ENCODE results near the gene ZBTB45. TPM values are rescaled to one million over a fixed set of nuclear protein-coding genes. Genes with fewer than 3 reads are reported as not detected.

The ZBTB45 gene
- total RNA-seq, 1 experiment from 2014 or later = 12.0 TPM

DNA sequence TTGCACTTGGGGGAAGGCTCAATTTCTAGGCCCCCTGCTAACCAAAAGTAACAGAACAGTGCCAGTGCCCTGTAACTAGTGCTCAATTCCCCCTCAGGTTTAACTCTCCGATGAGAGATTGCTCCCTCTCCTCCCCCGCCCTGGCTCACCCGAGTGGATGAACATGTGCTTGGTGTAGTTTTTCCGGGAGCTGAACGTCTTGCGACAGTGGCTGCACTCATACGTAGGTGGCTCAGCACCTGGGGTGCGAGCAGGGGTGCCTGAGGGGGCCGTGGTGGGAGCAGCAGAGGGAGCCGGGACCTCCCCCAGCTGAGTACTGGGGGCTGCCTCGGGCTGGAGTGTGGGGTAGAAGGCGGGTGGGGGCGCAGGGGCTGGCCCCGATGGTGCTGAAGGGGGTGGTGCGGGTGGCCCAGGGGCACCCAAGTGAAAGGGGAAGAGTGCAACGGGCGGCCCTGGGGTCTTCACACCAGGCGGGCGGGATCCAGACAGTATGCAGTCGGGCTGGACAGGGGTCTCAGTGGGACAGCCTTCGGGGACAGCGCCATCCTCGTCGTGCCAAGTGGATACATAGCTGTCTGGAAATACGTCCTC is 3.3 kb downstream of the ZBTB45 start:
- no peaks in the 10 kb centered on the region for H3K27me3 ChIP-seq (ENCODE audit: insufficient read depth, low read length)
- ChIA-PET RAD21 (ENCODE audit: low non-redundant PET in 1 of 2, low total read pairs in 2 of 2, uncharacterized antibody in 2 of 2, unreplicated experiment in 2 of 2) (no interaction called here), CTCF (interaction anchor here (1.1 kb wide), 1 partner anchor 30 kb away, joined by 3 read pairs; no protein-coding TSS in a partner anchor), POLR2A (no interaction called here)
- H3K4me1 ChIP-seq (ENCODE audit: control insufficient read depth in 1 of 2, insufficient read depth in 2 of 2, low read length in 2 of 2) = peaks cover 12 to 41% of the 10 kb centered on the region in 2 experiments
- no peaks in the 10 kb centered on the region for H3K9me2 ChIP-seq (ENCODE audit: insufficient read depth)
- no TSS peak for BruUV-seq (replicated peaks)
- no peak overlapping the region for H3K4me3 ChIP-seq (replicated peaks in 1 of 2; ENCODE audit: low read depth in 1 of 2, low read length in 2 of 2)
- no peak for DNase-seq (ENCODE audit: low read depth, low spot score)
- no peaks in the 10 kb centered on the region for H3K9me3 ChIP-seq (ENCODE audit: control insufficient read depth in 1 of 2, insufficient read depth in 1 of 2, low read depth in 1 of 2, low read length in 2 of 2)
- H3K27ac ChIP-seq (ENCODE audit: low read depth, low read length) = peak overlapping the region; percentile 80; the same call in 1 of the 2 replicates
- ATAC-seq = no peak
- peaks cover 2 to 17% of the 10 kb centered on the region in 2 experiments; a peak in 2 of 4 replicates for H3K36me3 ChIP-seq (ENCODE audit: control insufficient read depth in 1 of 2, insufficient read depth in 2 of 2, low read length in 2 of 2)
- peaks cover 51% of the 10 kb centered on the region for H3K79me2 ChIP-seq (ENCODE audit: insufficient read depth, low read length)
- H2AFZ ChIP-seq (ENCODE audit: low read depth, low read length, poor library complexity, severe bottlenecking) = no peak overlapping the region
- H3K9ac ChIP-seq (ENCODE audit: low read length) = no peak overlapping the region
- intact Hi-C loops (cut with micrococcal nuclease) = loop anchor here (5.0 kb wide), 2 partner anchors 189 to 299 kb away; partner anchors contain the start of gene ZSCAN22
- no peaks in the 10 kb centered on the region for H4K20me1 ChIP-seq (ENCODE audit: insufficient read depth)
- H3K4me2 ChIP-seq (ENCODE audit: low read length) = no peak overlapping the region
- TF ChIP-seq SRF (IDR thresholded peaks at IDR 0.05; ENCODE audit: low read depth) (no peak), EZH2phosphoT487 (IDR thresholded peaks at IDR 0.05; ENCODE audit: borderline replicate concordance) (no peak), ZNF274 (IDR thresholded peaks at IDR 0.05; ENCODE audit: low read depth, low read length) (no peak), EGR1 (IDR thresholded peaks at IDR 0.05; ENCODE audit: low read depth) (no peak), JUND (IDR thresholded peaks at IDR 0.05) (no peak), RAD21 (IDR thresholded peaks at IDR 0.05; ENCODE audit: low read depth) (no peak), ELF1 (IDR thresholded peaks at IDR 0.05; ENCODE audit: borderline replicate concordance, low read depth) (no peak), CEBPB (IDR thresholded peaks at IDR 0.05; ENCODE audit: low read depth) (no peak), SIN3A (IDR thresholded peaks at IDR 0.05; ENCODE audit: low read depth) (no peak), CBX3 (IDR thresholded peaks at IDR 0.05; ENCODE audit: low read depth) (no peak), ZFX (IDR thresholded peaks at IDR 0.05) (no peak), YY1 (IDR thresholded peaks at IDR 0.05; ENCODE audit: extremely low read depth, insufficient replicate concordance, low read depth, low read length) (no peak)
- TF ChIP-seq, protein P1, sequence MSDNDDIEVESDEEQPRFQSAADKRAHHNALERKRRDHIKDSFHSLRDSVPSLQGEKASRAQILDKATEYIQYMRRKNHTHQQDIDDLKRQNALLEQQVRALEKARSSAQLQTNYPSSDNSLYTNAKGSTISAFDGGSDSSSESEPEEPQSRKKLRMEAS (IDR thresholded peaks at IDR 0.05) = no peak
- TF ChIP-seq, protein P2, sequence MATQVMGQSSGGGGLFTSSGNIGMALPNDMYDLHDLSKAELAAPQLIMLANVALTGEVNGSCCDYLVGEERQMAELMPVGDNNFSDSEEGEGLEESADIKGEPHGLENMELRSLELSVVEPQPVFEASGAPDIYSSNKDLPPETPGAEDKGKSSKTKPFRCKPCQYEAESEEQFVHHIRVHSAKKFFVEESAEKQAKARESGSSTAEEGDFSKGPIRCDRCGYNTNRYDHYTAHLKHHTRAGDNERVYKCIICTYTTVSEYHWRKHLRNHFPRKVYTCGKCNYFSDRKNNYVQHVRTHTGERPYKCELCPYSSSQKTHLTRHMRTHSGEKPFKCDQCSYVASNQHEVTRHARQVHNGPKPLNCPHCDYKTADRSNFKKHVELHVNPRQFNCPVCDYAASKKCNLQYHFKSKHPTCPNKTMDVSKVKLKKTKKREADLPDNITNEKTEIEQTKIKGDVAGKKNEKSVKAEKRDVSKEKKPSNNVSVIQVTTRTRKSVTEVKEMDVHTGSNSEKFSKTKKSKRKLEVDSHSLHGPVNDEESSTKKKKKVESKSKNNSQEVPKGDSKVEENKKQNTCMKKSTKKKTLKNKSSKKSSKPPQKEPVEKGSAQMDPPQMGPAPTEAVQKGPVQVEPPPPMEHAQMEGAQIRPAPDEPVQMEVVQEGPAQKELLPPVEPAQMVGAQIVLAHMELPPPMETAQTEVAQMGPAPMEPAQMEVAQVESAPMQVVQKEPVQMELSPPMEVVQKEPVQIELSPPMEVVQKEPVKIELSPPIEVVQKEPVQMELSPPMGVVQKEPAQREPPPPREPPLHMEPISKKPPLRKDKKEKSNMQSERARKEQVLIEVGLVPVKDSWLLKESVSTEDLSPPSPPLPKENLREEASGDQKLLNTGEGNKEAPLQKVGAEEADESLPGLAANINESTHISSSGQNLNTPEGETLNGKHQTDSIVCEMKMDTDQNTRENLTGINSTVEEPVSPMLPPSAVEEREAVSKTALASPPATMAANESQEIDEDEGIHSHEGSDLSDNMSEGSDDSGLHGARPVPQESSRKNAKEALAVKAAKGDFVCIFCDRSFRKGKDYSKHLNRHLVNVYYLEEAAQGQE (IDR thresholded peaks at IDR 0.05; ENCODE audit: low read depth) = no peak
- TF ChIP-seq, protein P3, sequence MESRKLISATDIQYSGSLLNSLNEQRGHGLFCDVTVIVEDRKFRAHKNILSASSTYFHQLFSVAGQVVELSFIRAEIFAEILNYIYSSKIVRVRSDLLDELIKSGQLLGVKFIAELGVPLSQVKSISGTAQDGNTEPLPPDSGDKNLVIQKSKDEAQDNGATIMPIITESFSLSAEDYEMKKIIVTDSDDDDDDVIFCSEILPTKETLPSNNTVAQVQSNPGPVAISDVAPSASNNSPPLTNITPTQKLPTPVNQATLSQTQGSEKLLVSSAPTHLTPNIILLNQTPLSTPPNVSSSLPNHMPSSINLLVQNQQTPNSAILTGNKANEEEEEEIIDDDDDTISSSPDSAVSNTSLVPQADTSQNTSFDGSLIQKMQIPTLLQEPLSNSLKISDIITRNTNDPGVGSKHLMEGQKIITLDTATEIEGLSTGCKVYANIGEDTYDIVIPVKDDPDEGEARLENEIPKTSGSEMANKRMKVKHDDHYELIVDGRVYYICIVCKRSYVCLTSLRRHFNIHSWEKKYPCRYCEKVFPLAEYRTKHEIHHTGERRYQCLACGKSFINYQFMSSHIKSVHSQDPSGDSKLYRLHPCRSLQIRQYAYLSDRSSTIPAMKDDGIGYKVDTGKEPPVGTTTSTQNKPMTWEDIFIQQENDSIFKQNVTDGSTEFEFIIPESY (IDR thresholded peaks at IDR 0.05; ENCODE audit: extremely low read depth, insufficient replicate concordance, low read length) = no peak
- TF ChIP-seq, protein P4, sequence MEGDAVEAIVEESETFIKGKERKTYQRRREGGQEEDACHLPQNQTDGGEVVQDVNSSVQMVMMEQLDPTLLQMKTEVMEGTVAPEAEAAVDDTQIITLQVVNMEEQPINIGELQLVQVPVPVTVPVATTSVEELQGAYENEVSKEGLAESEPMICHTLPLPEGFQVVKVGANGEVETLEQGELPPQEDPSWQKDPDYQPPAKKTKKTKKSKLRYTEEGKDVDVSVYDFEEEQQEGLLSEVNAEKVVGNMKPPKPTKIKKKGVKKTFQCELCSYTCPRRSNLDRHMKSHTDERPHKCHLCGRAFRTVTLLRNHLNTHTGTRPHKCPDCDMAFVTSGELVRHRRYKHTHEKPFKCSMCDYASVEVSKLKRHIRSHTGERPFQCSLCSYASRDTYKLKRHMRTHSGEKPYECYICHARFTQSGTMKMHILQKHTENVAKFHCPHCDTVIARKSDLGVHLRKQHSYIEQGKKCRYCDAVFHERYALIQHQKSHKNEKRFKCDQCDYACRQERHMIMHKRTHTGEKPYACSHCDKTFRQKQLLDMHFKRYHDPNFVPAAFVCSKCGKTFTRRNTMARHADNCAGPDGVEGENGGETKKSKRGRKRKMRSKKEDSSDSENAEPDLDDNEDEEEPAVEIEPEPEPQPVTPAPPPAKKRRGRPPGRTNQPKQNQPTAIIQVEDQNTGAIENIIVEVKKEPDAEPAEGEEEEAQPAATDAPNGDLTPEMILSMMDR (IDR thresholded peaks at IDR 0.05 in 2 of 3, conservative IDR thresholded peaks at IDR 0.05 in 1 of 3; ENCODE audit: borderline replicate concordance in 1 of 3, insufficient read depth in 1 of 3, low read depth in 2 of 3, low read length in 2 of 3) = no peak
